K562 treated with DMSO at 1 percent for 24 hours (cell line): ENCODE data around the gene FAM90A1. TPM values are rescaled to one million over a fixed set of nuclear protein-coding genes. Genes with fewer than 3 reads are reported as not detected.

Experiments used
- total RNA-seq: library from RNA; unstranded; fragments of 300-600 nt; gene quantifications from 2 replicates; pipeline ENCODE4 v1.2.3, GENCODE V29; 2022; ENCODE audit warnings: low read depth; ENCODE audit not compliant: insufficient read depth

Gene FAM90A1, protein sequence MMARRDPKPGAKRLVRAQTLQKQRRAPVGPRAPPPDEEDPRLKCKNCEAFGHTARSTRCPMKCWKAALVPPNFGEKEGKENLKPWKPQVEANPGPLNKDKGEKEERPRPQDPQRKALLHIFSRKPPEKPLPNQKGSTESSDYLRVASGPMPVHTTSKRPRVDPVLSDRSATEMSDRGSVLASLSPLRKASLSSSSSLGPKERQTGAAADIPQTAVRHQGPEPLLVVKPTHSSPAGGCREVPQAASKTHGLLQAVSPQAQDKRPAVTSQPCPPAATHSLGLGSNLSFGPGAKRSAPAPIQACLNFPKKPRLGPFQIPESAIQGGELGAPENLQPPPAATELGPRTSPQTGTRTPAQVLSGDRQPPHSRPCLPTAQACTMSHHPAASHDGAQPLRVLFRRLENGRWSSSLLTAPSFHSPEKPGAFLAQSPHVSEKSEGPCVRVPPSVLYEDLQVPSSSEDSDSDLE
- 0.25 and 0.27 TPM in 2 replicates for total RNA-seq

DNA sequence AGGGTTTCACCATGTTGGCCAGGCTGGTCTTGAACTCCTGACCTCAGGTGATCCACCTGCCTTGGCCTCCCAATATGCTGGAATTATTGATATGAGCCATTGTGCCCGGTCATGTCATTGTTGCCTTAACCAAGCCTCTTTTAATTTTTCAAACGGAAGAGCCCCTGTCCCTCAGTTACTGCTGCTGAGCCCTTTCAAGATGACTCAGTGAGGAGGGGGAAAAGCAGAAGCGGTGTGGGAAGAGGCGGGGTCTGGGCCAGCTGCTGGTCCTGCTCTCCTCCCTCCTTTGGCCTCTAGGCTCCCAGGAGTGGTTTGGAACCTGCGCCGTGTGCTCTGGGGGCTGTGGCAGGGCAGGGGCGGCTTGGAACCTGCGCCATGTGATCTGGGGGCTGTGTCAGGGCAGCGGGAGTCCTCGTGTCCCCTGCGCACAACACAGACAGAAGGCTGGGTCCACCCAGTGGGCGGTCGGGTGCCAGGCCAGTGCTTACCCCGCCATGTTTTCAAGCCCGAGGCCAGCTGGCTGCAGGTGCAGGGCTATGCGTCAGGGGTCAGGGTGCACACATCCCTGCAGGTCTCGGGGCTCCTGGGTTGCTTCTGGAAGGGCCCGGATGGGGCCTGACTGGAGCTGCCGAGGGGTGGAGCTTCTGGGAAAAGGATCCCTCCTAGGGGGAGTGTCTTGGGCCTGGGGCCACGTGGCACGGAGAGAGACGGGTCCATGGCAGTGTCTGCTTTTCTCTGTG, at the start of gene FAM90A1:
TSS of gene FAM90A1 (minus strand) at position 627 of the 740 bp plus-strand sequence. CDS start 2,786 bp downstream, outside the sequence.

Other genes starting within 250 kb of the FAM90A1 start
- gene FOXJ2, start 194.9 kb downstream of the FAM90A1 start, total RNA-seq: 5.2 and 5.5 TPM in 2 replicates
- 1.9 TPM in 2 replicates for gene C3AR1, start 161.3 kb downstream of the FAM90A1 start, total RNA-seq
- gene NECAP1, start 145.3 kb downstream of the FAM90A1 start, total RNA-seq: 11.9 and 15.3 TPM in 2 replicates
- not detected in 2 replicates for gene CLEC4A, start 104.0 kb downstream of the FAM90A1 start, total RNA-seq
- gene ZNF705A, start 70.6 kb downstream of the FAM90A1 start, total RNA-seq: not detected in 2 replicates
- not detected in 2 replicates for gene CLEC6A, start 228.3 kb upstream of the FAM90A1 start, total RNA-seq